ENCODE data around the gene C10orf62. TPM values are rescaled to one million over a fixed set of nuclear protein-coding genes. Genes with fewer than 3 reads are reported as not detected.
A peak's percentile ranks its signal among the peaks of the same experiment; 100 is the strongest.
"Not testable (repeated sequence)": the region's sequence is repeated elsewhere in the genome, so short reads cannot be mapped to it uniquely, and the experiment has no call there.

C10orf62 gene
- total RNA-seq, 1 donor from 2014 or later: 0.16 TPM

DNA sequence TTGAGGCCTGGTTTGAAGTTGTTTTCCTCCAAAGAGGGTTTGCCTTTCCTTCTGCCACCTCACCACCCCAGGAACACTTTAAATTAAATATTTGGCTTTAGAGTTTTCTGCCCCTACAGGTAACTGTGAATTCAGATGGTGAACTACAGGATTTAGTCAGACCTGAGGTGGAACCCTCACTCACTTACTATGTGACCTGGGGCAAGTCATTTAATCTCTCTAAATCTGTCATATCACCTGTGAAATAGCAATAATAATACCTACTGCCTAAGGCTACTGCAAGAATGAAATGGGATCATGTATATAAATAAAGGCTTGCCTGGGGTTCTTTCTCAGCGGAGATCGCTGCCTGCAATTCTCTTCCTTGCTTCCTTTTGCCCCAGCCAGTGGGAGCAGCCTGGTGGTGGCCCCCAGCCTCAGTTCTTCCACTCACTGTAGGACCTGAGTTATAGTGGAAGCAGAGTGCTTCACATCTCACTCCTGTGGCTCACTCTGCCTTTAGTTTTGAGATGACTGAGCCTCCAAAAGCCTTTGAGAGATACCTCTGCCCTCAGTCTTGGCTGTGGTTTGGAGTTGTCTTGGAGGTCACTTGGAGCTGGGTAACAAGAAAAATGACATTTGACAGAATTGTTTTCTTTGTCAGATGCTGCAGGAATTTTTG is 23.1 kb upstream of the C10orf62 start:
- ATAC-seq: no peak

DNA sequence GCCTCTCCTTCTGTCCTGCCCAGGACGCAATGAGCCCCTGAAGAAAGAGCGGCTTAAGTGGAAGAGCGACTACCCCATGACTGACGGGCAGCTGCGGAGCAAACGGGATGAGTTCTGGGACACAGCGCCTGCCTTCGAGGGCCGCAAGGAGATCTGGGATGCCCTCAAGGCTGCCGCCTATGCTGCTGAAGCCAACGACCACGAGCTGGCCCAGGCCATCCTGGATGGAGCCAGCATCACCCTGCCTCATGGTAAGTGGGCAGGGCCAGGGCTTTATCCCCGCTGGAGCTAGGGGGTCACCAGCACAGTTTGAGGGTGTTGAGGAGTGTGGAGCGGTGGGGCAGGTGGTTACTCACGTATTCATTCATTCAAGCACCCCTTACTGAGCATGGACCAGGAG is 21.6 kb upstream of the C10orf62 start:
- no peak for ATAC-seq

DNA sequence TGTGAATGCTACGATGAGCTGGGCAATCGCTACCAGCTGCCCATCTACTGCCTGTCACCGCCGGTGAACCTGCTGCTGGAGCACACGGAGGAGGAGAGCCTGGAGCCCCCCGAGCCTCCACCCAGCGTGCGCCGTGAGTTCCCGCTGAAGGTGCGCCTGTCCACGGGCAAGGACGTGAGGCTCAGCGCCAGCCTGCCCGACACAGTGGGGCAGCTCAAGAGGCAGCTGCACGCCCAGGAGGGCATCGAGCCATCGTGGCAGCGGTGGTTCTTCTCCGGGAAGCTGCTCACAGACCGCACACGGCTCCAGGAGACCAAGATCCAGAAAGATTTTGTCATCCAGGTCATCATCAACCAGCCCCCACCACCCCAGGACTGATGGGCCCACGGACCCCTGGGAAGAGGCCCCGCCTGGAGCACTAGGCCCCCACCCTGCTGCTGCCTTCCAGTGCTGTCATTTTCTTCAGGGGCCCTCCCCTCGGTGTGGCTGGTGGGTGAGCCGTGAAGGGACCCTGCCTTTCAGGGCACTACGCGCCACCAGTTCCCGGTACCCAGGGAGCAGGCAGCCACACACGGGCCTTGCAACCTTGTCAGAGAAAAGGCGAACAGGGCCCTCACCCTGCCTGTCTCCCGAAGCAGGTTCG is 19.3 kb upstream of the C10orf62 start:
- ATAC-seq: no peak

DNA sequence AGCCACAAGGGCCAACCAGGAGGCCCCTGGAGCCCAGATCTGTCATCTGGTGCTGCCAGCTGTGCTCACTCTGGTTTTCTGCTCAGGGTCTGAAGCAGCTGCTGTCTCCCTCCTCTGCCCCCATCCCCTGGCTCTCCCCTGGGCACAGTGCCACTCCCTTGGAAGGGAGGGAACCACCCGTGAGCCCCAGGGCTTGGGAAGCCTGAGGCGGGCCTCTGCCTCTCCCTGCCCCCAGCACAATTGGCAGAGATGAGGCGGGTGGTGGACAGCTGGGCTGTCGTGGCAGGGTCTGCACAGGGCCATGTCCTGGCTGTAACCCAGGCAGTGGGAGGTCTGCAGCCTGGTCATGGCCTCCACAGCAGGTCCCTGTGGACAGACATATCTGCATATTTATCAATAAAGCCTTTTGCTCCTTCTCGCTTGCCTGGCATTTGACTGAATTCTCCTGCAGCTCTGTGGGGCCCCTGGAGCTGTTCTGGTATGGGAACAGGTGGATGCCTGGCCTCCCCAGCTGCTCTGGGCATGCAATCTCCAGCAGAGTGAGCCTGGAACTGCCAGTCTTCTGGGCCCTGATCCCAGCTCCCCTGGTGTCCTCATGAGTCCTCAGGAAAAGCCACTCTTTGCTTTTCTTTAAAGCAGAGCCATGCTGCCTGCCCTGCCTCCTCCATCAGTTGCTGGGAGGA is 18.6 kb upstream of the C10orf62 start:
- ATAC-seq: no peak

DNA sequence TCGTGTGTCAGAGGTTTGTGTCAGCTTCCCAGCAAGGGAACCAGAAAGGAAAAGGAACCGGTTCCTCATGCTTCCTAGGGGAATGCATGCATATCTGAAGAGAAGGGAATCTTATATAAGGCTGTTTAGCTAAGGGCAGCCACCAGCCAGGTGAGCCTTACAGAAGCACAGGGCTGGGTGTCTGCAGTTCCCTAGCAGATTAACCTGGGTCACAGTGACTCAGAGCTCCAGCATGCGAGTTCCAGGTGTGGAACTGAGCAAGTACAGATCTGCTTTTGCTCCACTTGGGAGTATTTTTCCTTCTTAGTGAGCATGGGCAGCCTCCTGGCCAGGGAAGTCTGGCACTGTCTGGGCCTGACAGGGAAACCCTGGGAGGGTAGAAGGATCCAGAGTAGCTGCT is 17.9 kb upstream of the C10orf62 start:
- ATAC-seq: peak; percentile 96

DNA sequence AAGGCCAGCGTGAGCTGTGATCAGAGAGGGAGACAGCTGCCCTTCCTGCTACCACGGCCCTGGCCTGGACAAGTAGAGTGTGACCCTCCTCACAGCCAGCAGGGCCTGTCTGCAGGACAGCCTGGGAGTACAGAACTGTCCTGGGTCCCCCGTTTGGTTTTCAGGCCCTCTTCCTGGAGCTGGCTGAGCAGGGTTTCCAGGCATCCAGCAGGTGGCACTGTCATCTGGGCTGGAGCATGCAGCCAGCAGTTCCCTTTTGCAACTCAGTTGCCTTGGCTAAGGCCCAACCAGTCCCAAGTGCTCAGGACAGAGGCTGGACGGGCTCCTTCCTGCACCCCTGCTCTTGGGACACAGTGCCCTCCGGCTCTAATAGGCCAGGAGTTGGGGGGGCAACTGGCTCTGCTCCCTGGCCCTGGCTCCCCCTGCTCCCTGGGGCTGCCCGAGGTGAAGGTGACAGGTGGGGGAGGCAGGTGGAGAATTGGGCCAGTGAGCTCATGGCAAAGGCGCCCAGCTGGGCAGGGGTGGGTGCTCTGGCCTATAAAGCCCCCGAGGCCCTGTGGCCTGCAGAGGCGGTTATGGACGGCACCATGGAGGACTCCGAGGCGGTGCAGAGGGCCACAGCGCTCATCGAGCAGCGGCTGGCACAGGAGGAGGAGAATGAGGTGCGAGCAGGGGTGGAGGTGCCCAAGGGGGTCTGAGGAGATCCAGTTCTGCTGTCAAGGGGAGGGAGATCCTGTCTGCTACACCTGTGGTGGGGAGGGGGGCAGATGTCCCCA is 17.1 kb upstream of the C10orf62 start, which contains the start of gene ANKRD2:
TSS of gene ANKRD2 (plus strand) at position 566 of the 776 bp plus-strand sequence. CDS start at position 576, 10 bp downstream.
- peak; percentile 78 for ATAC-seq

DNA sequence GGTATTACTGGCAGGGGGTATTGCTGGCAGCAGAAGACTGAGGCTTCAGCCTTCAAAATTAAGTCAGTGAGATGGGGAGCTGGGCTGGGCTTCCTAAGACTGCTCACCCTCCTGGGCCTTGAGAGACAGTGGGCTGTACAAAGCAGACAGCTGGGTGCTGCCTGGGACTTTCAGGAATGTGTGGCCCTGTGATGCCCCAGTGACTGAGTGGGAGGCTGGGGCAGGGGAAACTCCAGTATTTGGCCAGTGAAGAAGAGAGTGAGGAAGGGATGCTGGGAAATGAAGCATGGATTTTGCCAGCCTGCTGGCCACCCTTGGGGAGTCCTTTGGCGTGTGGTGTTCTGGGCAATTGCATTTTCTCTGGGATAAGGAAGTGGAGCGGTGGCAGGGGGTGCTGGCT is 16.5 kb upstream of the C10orf62 start:
- no peak for ATAC-seq

DNA sequence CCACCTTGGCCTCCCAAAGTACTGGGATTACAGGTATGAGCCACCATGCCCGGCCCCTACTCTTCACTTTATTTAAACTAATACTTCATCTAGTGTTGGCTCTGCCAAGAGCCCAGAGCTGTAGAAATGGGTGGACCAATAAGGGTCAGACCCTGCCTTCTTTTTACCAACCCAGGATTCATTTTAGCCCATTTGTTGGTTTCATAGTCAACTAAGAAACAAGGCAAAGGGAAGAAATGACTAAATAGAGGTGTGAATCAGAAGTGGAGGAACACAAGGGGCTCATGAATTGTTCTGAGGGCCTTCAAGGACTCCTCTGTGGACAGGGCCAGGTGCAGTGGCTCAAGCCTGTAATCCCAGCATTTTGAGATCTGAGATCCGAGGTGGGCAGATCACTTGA is 15.8 kb upstream of the C10orf62 start:
- no peak for ATAC-seq

DNA sequence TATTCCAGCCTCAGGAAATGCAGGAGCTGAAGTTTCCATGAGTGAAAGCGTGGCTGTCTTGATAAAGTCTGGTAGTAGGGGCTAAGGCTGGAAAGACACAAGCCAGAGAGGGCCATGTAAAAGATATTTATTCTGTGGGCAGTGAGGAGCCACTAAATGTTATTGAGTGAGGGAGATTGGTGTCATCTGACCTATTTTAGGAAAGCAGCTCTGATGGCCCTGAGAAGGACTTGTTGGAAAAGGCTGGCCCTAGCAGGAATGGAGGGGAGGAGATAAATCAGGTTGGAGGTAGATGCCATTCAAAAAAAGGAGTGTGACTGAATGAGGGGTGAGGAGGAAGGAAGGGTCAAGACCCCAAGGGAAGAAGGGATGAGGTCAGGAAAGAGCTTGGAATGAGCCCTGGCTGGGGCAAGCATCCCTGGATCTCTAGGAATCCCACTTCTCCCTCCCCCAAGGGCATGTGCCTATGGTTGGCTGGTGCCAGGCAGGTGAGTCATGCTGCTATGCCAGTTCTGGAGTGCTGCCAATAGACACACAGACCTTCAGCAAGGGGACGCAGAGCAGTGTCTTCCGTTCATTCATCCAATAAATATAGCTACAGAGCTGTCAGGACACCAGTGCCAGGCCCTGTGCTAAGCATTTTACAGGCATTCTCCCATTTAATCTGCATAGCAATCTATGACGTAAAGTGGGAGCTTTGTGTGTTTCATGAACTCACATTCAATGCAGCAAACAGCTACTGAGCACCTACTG is 15.0 kb upstream of the C10orf62 start:
- ATAC-seq: peak; percentile 37

DNA sequence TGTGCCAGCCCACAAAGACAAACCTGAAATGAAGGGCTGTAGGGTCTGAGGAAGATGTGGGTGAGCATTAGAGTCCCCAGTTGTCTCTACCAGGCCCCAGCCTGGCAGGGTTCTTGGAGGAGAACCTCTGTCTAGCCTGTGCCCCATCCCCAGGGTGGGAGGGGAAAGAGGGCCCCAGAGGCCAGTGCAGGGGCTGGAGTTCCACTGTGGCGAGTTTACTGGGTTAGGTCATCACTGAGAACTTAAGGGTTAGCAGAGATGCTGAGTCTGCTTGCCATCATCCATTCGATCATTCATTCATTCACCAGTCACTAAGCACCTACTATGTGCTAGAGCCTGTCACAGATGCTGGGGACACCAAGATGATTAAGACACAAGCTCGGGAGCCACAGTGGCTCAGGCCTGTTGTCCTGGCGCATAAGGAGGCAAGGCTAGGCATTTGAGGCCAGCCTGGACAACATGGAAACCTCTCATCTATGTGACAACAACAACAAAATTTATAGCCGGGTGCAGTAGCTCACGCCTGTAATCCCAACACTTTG is 14.3 kb upstream of the C10orf62 start:
- ATAC-seq: no peak

DNA sequence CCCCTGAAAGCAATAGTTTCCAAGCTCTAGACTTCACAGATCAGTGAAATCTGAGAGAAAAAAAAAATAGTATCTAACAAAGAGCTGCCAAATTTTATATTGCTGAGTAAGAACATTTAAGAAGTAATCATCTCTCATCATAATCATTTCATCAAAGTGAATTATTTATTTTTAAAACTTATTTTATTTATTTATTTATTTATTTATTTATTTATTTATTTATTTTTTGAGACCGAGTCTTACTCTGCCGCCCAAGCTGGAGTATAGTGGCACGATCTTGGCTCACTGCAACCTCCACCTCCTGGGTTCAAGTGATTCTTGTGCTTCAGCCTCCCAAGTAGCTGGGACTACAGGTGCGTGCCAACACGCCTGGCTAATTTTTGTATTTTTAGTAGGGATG is 13.0 kb upstream of the C10orf62 start:
- ATAC-seq: not testable (repeated sequence)

DNA sequence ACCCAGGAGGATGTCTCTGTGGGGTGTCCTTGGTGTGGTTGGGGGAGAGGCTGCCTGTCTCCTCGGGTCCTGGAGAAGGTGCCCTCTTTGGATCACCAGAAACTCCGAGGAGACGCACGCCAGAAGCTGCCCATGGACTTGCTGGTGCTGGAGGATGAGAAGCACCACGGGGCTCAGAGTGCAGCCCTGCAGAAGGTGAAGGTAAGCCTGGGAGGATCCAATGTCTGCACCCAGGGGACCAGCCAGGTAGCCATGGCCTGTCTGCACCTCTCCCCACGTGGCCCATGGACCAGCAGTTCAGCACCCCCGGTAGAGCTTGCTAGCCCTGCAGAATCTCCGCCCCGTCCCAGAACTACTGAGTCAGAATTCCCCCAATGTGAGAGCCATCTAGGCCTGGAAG is 11.8 kb upstream of the C10orf62 start:
- ATAC-seq: no peak

DNA sequence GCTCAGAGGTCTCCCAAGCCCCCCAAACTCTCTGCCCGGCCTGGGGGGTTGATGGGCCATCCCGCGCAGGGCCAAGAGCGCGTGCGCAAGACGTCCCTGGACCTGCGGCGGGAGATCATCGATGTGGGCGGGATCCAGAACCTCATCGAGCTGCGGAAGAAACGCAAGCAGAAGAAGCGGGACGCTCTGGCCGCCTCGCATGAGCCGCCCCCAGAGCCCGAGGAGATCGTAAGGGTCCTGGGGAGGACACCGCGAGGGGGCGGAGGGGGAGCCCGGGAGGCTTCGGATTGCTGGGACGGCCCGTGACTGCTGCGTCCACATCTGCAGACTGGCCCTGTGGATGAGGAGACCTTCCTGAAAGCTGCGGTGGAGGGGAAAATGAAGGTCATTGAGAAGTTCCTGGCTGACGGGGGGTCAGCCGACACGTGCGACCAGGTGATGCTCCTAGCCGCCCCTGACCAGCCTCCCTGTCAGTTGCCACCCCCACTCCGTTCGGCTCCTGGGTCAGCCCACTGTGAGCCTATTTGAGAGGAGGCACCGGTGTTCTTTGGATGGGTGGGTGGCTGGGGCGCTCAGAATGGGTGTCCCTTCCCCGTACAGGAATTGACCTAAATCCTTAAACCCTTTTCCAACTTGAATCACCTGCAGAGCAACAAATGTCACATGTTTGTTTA is 11.2 kb upstream of the C10orf62 start:
- no peak for ATAC-seq

DNA sequence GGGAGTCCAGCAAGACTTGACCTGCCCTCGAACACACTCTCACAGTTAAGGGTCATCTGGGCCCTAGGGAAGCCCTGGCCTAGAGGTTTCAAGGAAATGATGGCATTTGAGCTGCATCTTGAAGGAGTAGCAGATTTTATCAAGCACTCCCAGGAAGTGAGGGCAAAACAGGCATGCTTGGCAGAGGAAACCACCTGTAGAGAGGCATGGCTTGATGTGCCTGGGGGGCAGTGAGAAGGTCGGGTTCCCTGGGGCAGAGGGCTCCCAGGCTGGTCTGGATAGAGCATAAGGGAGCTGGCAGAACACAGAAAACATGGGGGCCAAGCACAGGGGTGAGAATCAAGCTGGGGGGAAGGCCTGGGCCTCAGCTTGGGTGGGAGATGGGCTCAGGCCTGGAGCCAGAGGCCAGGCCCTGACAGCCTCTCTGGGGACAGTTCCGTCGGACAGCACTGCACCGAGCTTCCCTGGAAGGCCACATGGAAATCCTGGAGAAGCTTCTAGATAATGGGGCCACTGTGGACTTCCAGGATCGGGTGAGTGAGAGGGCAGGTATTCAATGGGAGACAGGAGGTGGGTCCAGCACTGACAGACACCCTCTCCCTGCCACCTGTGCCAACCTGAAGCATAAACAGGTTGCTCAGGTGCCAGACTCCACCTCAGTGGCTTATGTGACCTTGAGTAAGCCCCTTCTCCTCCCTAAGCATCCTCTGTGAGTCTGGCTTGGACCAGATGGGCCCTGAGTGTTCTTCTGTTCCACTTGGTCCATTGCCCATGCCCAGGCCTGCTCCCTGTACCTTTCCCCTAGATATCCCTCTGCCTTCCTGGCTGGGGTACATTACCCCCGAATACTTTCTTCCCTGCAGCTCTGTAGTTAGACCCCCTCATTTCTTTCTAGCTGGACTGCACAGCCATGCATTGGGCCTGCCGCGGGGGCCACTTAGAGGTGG is 8.8 kb upstream of the C10orf62 start:
- no peak for ATAC-seq

DNA sequence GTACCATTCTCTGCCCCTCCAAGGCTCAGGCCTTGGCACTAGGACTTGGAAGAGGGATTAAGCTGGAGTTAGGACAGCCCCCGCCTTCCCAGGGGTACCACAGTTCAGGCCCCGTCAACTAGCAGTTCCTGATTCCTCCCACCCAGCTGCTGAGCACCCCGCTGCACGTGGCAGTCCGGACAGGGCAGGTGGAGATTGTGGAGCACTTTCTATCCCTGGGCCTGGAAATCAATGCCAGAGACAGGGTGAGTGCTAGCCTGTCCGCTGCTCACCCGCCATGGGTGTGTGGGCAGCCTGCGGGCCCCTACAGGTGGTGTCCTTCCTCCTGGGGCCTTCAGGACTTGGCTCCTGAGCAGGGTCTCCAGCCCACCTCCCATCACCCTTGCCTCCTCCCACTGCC is 7.4 kb upstream of the C10orf62 start:
- no peak for ATAC-seq

DNA sequence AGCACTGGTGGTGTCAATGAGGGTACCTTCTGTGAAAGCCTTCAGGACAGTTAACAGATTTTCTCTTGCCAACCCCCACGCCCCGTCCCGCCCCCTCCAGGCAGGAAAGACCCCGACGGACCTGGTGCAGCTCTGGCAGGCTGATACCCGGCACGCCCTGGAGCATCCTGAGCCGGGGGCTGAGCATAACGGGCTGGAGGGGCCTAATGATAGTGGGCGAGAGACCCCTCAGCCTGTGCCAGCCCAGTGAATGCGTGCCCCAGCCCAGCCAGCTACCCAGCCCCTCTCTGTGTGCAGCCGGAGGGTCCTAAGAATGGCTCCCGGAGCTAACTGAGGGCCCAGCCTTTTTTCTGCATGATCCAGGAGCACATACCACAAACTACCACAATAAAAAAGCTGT is 6.0 kb upstream of the C10orf62 start:
- ATAC-seq: no peak

DNA sequence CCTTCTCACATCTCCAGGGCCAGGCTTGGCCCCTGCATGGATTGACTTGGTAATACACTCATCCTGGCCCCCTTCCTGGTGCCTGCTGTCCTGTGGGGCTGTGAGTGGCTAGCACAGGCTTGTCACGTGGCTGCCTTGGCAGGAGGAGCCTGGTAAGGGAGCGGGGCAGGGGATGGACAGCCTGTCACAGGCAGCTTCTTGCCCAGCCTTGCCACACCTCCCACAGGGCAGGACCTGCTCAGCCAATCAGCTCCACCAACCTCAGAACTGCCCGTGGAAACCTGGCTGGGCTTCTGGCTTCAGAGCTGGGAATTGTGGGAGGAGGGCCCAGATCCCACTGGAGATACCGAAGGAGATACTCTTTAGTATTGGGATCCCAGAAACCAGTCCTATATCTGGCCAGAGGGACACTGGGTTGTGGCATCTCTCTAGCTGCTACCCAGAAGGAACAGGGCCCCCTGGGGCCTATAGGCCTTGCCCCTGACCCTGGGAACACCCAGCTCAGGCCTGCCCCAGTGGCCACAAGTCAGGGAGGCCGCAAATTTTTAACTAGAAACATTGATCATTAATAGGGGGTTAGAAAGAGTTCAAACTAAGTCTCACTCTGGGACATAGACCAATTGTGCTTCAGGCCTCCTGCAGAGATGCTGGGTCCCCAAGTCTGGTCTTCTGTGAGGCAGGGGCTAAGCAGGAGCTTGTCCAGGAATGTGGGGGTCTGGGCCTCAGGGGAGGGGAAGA is 5.3 kb upstream of the C10orf62 start, which contains the start of gene HOGA1:
TSS of gene HOGA1 (plus strand) at position 330 of the 738 bp plus-strand sequence. CDS start at position 645, 315 bp downstream.
- peak; percentile 97 for ATAC-seq

DNA sequence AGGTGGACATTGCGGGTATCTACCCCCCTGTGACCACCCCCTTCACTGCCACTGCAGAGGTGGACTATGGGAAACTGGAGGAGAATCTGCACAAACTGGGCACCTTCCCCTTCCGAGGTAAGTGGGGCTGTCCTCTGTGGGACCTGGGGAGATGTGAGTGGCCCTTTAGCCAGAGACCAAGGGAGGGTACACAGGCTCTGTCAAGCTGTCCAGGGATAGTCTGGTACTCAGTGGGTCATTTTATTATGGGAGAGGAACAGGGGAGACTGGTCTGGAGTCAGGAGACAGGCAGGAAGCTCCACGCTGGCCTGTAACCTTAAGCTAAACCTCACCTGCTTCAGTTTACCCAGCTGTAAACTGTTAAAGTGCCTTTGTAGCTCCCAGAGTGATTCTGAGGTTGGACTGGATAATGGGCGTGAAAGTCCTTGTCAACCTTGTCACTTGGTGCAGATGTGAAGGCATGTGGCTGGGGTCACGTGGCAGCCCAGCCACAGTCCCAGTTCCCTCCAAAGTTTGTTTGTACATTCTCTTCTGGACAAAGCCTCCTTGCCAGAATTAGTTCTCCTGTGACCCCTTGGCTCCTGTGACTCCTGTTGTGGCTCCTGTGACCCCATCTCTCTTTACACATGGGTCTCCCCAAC is 4.6 kb upstream of the C10orf62 start:
- ATAC-seq: no peak

DNA sequence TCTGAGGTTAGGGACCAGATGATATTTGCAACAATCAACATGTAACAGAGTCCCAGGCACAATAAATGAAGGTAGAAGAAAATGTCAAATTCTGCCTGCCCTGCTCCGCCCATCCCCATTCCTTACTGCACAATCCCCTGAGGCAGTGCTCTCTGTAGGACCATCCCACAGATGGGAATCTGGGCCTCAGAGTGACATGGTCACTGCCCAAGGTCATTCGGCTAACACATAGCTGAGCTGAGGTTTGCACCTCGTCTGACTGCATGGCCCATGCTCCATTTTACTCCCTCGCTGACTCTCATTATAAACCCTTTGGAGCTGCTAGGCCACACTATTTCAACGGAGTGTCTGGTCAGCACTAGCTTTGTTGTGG is 4.1 kb upstream of the C10orf62 start:
- no peak for ATAC-seq

Measured in esophagus mucosa (tissue), 1 donor.